DMS53 treated with DMSO at 0.1 percent for 48 hours (cell line): ENCODE data around the gene TBCE.
A peak's percentile ranks its signal among the peaks of the same experiment; 100 is the strongest.
"Not testable (repeated sequence)": the region's sequence is repeated elsewhere in the genome, so short reads cannot be mapped to it uniquely, and the experiment has no call there.

Source experiments
- DNase-seq: peaks from one replicate; lab custom pipeline; 2025; ENCODE audit not compliant: unreplicated experiment; lab: John Stamatoyannopoulos, UW

Gene TBCE

GRCh38 chr1:235351898-235352297 lies 15.3 kb upstream of the TBCE start:
- DNase-seq = no peak

DNA sequence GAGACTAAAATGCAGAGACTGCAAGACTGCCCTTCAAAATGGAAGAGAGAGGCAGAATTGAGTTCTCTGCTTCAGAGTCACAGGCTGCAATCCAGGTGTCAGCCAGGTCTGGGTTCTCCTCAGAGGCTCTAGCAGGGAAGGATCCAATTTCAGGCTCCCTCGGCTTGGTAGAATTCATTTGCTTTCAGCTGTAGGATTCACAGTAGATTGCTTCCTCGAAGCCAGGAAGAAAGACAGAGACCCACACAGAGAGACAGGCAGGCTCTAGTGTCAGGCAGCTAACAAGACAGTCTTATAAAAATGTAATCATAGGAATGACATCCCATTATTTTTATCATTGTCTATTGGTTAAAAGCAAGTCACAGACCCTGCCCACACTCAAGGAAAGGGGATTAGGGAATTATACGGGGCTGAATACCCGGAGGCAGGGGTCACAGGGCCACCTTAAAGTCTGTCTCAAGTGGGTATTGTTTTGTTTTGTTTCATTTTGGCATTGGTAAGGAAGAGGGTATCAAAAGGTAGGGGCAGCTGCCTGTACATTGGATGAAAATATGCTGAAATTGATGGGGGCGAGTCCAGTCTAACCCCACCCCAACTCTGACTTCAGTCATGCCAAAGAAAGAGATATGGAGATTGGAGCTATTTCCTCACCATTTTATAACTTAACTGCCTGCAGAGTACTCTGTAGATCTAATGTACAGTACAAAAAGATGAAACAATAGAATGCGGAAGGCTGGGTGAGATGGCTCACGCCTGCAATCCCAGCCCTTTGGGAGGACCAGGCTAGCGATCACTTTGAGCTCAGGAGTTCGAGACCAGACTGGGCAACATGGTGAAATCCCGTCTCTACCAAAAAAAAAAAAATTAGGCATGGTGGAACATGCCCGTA lies 9.5 kb upstream of the TBCE start:
- no peak for DNase-seq

- no peak for DNase-seq
Observed at GRCh38 chr1:235358899-235359298, 8.3 kb upstream of the TBCE start.

GRCh38 chr1:235364189-235364588 lies 3.0 kb upstream of the TBCE start:
- DNase-seq = not testable (repeated sequence)

GRCh38 chr1:235366286-235366685 lies 941 bp upstream of the TBCE start:
- no peak for DNase-seq

GRCh38 chr1:235368428-235368827 lies 1.2 kb downstream of the TBCE start:
- no peak for DNase-seq

GRCh38 chr1:235369802-235370201 lies 2.6 kb downstream of the TBCE start:
- DNase-seq = no peak

- DNase-seq = no peak
Observed at GRCh38 chr1:235375919-235376605, 8.8 kb downstream of the TBCE start.

- not testable (repeated sequence) for DNase-seq
Observed at GRCh38 chr1:235378134-235378735, 11.0 kb downstream of the TBCE start.

GRCh38 chr1:235381955-235382739 lies 14.9 kb downstream of the TBCE start:
- not testable (repeated sequence) for DNase-seq

- DNase-seq = not testable (repeated sequence)
Observed at GRCh38 chr1:235385633-235386032, 18.4 kb downstream of the TBCE start.

GRCh38 chr1:235391874-235392273 lies 24.6 kb downstream of the TBCE start:
- no peak for DNase-seq

DNA sequence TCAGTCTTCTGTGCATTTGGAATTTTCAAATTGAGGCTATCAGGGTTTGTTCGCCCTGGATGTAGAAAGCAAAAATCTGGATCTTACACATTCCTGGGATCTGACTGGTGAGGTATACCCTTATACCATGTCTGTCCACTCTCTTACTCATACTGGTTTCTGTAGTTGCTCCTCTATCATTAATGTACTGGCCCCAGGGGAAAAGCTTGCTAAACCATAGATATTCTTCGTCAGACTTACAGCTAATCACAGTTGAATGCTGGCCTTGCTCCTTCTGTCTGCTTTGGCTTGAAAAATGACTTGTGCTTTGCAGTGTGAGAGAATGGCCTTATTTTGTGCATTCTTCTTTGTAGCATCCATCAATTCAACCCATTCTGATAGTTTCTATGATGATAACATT lies 30.5 kb downstream of the TBCE start:
- no peak for DNase-seq

DNA sequence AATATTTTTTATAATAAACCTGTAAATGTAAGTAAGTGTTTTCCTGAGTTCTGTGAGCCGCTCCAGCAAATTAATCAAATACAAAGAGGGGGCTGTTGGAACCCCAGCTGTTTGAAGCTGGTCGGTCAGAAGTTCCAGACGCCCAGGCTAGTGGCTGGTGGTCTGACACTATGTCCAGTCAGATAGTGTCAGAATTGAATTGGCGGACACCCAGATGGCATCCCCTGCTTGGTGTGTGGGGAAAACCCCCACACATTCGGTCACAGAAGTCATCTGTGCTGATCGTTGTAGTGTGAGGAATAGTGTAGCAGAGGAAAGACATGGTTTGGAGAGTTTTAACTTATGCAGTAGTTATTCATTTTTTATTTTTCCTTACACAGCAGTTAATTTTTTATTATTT lies 32.4 kb downstream of the TBCE start:
- no peak for DNase-seq

DNA sequence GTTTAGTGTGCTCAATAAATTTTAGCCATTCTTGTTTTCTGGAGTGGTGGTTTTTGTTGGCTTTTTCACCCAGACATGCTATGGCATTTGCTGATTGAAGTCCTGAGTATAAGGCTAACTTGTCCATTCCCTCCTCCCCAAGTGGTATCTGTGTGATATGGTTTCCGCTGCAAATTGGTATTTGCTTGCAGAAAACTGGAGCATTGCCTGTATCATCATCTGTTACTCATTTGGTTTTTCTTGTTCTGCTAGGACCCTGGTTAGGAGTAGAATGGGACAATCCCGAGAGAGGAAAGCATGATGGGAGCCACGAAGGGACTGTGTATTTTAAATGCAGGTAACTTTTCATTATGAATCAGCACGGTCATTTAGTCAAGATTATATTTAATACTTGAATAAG lies 34.0 kb downstream of the TBCE start:
- no peak for DNase-seq

DNA sequence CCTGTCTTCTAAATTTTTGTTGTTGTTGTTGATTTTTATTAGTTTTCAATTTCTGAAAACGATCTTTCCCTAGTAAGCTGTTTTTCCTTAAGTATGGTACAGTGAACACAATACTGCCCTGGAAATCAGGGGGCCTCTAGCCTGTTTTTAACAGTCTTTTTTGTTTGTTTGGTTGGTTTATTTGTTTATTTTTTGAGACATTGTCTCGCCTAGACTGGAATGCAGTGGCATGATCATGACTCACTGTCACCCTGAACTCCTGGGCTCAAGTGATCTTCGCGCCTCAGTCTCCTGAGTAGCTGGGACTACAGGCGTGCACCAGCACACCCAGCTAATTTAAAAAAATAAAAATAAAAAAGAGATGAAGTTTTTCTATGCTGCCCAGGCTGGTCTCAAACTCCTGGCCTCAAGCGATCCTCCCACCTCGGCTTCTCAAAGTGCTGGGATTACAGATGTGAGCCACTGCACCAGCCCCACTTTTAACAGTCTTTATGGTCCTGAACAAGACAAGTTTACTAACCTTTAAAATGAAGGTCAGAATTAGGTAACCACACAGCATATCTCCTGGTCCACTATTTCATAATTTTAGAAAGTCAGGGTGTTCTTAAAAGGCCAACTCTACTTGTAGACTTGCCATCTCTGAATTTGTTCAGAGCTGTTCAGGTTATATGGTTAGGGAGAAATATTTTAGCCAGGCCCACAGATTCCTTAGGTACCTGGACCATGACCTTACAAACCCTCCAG lies 35.4 kb downstream of the TBCE start:
- DNase-seq = peak; percentile 6

DNA sequence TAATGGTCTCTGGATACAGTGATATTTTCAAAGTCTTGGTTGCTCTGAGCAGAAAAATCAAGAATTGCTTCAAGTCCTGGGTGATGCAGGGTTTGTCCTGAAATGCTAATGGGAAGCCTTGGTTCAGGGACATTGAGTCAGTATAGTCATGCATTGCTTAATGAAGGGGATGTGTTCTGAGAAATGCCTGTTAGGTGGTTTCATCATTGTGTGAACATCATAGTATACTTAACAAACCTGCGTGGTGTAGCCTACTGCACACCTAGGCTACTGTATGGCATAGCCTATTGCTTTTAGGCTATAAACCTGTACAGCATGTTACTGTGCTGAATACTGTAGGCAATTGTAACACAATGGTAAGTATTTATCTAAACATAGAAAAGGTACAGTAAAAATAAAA lies 36.4 kb downstream of the TBCE start:
- no peak for DNase-seq

GRCh38 chr1:235404190-235404589 lies 37.0 kb downstream of the TBCE start:
- no peak for DNase-seq

- no peak for DNase-seq
Observed at GRCh38 chr1:235407419-235407818, 40.2 kb downstream of the TBCE start.

DNA sequence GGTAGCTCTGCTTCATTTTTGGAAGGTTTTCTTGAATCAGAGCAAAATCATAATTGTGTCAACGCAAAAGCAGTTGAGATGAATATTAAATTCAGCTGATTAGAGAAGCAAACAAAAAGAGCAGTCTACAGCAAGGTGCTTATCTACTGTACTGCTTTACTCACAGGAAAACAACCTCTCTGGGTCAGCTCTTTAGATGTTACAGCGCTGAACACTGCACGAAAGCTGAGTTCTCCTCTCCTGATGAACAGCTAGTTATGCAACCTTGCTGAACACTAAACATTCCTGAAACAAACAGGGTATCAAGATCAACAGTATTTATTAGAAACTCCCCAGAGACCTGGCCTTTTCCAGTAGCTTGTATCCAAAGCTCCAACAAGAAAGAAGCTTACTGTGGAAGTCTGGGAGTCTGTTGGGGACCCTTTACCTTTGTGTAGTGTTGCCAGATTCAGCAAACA lies 41.3 kb downstream of the TBCE start:
- DNase-seq = no peak
